Astrocyte of the spinal cord (primary cell): ENCODE data around the gene GSTM3.

ENCODE experiments used
- DNase-seq: peaks from one replicate; pipeline ENCODE4 v3.0.0; 2011; ENCODE audit warnings: low read depth, low spot score
- H3K4me3 ChIP-seq: 2 replicates; pipeline ENCODE4 v1.5.1; 2011; ENCODE audit warnings: low read depth, mild to moderate bottlenecking, low read length, moderate library complexity
- in situ Hi-C: cut with HindIII; loops from 2 replicates; pipeline ENCODE4 v1.10.0; 2017; ENCODE audit warnings: low sequenced_read_pairs
- TF ChIP-seq, protein P1 (sequence below): IDR thresholded peaks from 2 replicates; pipeline ENCODE4 v1.5.1; 2012; ENCODE audit warnings: low read depth, mild to moderate bottlenecking, low read length, inconsistent platforms

GSTM3 gene

DNA sequence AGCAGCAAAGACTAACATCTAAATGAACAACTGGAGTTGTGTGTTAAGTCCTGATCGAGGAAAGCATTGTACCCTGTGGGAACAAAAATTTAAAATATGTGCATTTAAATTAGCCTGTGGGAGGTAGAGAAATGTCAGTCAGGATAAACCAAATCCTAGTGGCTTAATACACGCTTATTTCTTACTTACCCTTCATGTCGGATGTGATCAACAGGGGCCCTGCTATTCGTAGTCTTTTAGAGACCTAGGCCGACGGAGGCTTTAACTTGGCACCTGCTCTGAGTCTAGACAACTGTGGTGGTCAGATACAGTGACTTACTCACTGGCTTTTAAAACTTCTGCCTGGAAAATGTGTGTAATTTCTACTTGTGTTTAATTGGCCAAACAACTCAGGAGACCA, 10.2 kb downstream of the GSTM3 start:
- TF ChIP-seq, protein P1, sequence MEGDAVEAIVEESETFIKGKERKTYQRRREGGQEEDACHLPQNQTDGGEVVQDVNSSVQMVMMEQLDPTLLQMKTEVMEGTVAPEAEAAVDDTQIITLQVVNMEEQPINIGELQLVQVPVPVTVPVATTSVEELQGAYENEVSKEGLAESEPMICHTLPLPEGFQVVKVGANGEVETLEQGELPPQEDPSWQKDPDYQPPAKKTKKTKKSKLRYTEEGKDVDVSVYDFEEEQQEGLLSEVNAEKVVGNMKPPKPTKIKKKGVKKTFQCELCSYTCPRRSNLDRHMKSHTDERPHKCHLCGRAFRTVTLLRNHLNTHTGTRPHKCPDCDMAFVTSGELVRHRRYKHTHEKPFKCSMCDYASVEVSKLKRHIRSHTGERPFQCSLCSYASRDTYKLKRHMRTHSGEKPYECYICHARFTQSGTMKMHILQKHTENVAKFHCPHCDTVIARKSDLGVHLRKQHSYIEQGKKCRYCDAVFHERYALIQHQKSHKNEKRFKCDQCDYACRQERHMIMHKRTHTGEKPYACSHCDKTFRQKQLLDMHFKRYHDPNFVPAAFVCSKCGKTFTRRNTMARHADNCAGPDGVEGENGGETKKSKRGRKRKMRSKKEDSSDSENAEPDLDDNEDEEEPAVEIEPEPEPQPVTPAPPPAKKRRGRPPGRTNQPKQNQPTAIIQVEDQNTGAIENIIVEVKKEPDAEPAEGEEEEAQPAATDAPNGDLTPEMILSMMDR = no peak
- H3K4me3 ChIP-seq = no peak overlapping the region
- in situ Hi-C loops = no loop called here
- DNase-seq = no peak

DNA sequence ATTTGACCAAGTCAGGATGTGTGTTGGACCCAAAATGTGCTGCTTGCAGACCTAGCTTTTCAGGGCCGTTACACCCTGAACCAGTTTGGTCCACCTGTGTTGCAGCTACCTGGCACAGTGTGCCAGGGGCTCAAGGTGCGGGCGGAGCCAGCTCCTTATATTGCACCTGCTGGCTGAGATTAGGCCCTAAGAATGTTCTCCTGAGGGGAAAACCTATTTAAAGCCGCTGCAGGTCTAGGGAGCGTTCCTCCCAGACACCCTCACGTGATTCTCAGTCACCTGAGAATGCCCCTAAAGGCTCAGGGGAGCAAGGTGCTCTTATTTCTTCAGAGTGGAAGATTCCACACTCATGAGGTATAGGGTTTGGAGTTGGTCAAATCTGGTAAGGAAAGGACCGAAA, 12.0 kb downstream of the GSTM3 start:
- in situ Hi-C loops = no loop called here
- DNase-seq = no peak
- TF ChIP-seq, protein P1 = no peak
- H3K4me3 ChIP-seq = no peak overlapping the region

DNA sequence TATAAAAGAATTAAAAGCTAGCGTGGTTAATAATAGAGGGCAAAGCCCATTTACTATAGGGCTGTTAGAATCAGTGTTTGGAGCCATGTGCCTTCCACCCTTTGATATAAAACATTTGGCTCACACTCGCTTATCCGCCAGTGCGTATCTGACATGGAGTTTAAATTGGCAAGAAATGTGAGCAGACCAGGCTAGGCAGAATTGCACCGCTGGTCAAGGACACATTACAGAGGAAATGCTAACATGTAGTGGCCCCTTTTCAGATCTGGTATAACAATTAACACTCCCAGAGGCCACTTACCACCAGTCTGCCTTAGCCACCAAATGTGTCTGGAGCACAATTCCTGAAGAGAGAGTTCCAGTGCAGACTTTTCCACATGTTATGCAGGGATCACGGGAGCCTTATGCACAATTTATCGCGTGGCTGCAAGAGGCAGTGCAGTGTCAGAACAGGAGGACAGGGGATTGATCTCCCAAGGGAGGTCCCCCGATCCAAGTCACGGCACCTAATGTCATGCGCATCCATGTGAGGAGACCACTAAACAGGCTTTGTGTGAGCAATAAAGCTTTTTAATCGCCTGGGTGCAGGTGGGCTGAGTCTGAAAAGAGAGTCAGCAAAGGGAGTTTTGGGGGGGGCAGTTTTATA, 14.0 kb downstream of the GSTM3 start:
- DNase-seq = no peak
- H3K4me3 ChIP-seq = no peak overlapping the region
- TF ChIP-seq, protein P1 = no peak
- in situ Hi-C loops = no loop called here

DNA sequence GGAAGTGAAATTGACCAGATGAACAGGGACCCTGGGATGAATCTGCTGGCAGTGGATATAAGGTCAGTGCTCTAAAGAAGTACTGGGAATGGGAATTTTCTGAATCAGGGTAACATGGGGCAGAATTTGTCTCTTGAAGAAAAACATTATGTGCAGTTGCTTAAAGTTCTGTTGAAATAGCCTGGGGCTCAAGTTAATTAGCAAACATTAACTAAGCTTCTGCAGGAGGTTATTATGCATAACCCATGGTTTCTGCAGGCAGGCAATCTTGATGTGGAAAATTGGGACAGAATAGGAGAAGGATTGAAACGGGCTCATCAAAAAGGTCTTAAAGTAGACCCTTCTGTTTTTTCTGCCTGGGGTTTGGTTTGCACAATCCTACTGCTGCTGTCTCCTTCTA, 14.8 kb downstream of the GSTM3 start:
- no peak overlapping the region for H3K4me3 ChIP-seq
- DNase-seq = no peak
- TF ChIP-seq, protein P1 = no peak
- in situ Hi-C loops = no loop called here

DNA sequence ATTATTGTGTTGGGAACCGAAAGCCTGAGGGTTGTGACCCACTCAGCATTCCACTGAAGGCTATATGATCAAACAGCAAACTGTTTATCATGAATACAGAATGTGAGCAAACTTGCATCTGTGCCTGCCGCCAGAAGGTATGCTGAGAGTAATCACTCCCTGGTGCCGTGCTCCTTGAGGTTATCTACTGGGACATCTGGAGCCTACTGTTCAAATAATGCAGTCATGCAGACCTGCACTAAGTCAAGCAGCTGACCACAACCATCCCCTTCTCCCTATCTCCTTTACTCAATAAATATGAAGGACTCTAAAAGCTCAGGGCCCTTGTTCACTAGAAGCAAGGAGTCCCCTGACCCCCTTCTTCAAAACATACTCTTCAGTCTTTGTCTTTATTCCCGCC, 15.3 kb downstream of the GSTM3 start:
- TF ChIP-seq, protein P1 = no peak
- in situ Hi-C loops = no loop called here
- DNase-seq = no peak
- no peak overlapping the region for H3K4me3 ChIP-seq

DNA sequence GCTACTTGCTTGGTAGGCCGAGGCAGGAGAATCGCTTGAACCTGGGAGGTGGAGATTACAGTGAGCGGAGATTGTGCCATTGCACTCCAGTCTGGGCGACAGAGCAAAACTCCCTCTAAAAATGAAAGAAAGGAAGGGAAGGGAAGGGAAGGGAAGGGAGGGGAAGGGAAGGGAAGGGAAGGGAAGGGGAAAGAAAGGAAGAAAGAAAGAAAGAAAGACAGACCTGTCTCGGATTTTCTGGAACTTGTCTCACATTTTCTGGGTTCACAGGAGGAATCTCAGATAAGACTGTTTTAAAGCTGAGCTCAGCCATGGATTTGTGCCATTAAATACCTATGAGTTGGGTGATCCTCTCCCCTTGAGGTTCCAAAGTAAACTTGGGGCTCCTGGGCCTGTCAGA, 15.9 kb downstream of the GSTM3 start:
- in situ Hi-C loops = no loop called here
- TF ChIP-seq, protein P1 = no peak
- H3K4me3 ChIP-seq = no peak overlapping the region
- no peak for DNase-seq
